Liver (tissue), 9 donors: Measurements from ENCODE around the gene INPP5A. TPM values are rescaled to one million over a fixed set of nuclear protein-coding genes. Genes with fewer than 3 reads are reported as not detected.

Experiments used
- DNase-seq: peaks from one replicate; pipeline ENCODE4 v3.0.0-alpha.2; 2017; ENCODE audit warnings: low spot score
- H3K27ac ChIP-seq, 2 donors: one replicate each; pipeline ENCODE4 v1.7.0; 2013; ENCODE audit warnings: inconsistent platforms in 2 of 2, low read length in 2 of 2, control low read depth in 1 of 2, low read depth in 1 of 2, mild to moderate bottlenecking in 1 of 2
- H3K27me3 ChIP-seq, 4 donors: one replicate each; pipeline versions ENCODE4 v1.6.1 to v1.7.0; 2013; ENCODE audit warnings: low read length in 3 of 4, inconsistent platforms in 1 of 4, mild to moderate bottlenecking in 1 of 4, moderate library complexity in 1 of 4; ENCODE audit not compliant: control insufficient read depth in 4 of 4, insufficient read depth in 4 of 4
- H3K36me3 ChIP-seq, 4 donors: one replicate each; pipeline versions ENCODE4 v1.6.1 to v1.7.0; 2013; ENCODE audit warnings: low read length in 3 of 4, mild to moderate bottlenecking in 3 of 4, low read depth in 1 of 4, moderate library complexity in 1 of 4; ENCODE audit not compliant: control insufficient read depth in 4 of 4, insufficient read depth in 3 of 4
- H3K4me1 ChIP-seq, 4 donors: one replicate each; pipeline versions ENCODE4 v1.6.1 to v1.7.0; 2013; ENCODE audit warnings: low read length in 3 of 4, mild to moderate bottlenecking in 3 of 4, moderate library complexity in 1 of 4; ENCODE audit not compliant: control insufficient read depth in 4 of 4, insufficient read depth in 4 of 4
- H3K4me3 ChIP-seq, 3 donors: one replicate each; pipeline versions ENCODE4 v1.6.1 to v1.7.0; 2013; ENCODE audit warnings: low read length in 3 of 3, control low read depth in 1 of 3, low read depth in 1 of 3, mild to moderate bottlenecking in 1 of 3
- H3K9ac ChIP-seq, 2 donors: one replicate each; pipeline ENCODE4 v1.7.0; 2013; ENCODE audit warnings: low read length in 2 of 2, mild to moderate bottlenecking in 2 of 2, moderate library complexity in 2 of 2, control low read depth in 1 of 2, low read depth in 1 of 2
- H3K9me3 ChIP-seq, 4 donors: one replicate each; pipeline versions ENCODE4 v1.6.1 to v1.7.0; 2013; ENCODE audit warnings: low read length in 3 of 4; ENCODE audit not compliant: control insufficient read depth in 4 of 4
- ATF3 ChIP-seq: IDR thresholded peaks from 2 replicates; pipeline ENCODE4 v1.6.1; 2016; ENCODE audit warnings: antibody characterized with exemption
- EGR1 ChIP-seq, 2 donors: IDR thresholded peaks; 2 replicates each; pipeline ENCODE4 v1.6.1; 2016 to 2018; ENCODE audit warnings: antibody characterized with exemption in 2 of 2, low read depth in 2 of 2
- FOXA1 ChIP-seq: IDR thresholded peaks from 2 replicates; pipeline ENCODE4 v1.6.1; 2016; ENCODE audit warnings: antibody characterized with exemption
- FOXA2 ChIP-seq: IDR thresholded peaks from 2 replicates; pipeline ENCODE4 v1.6.1; 2016; ENCODE audit warnings: antibody characterized with exemption
- GABPA ChIP-seq, 2 donors: IDR thresholded peaks in 1 of 2; conservative IDR thresholded peaks in 1 of 2; 2 replicates each; pipeline ENCODE4 v1.6.1; 2016; ENCODE audit warnings: antibody characterized with exemption in 2 of 2, mild to moderate bottlenecking in 1 of 2, moderate library complexity in 1 of 2
- HNF4A ChIP-seq, 2 donors: conservative IDR thresholded peaks; 2 replicates each; pipeline ENCODE4 v1.6.1; 2016; ENCODE audit warnings: antibody characterized with exemption in 2 of 2, mild to moderate bottlenecking in 2 of 2
- HNF4G ChIP-seq: IDR thresholded peaks from 2 replicates; pipeline ENCODE4 v1.6.1; 2016; ENCODE audit warnings: antibody characterized with exemption
- JUND ChIP-seq, 2 donors: IDR thresholded peaks; 2 replicates each; pipeline ENCODE4 v1.6.1; 2016; ENCODE audit warnings: antibody characterized with exemption in 2 of 2
- NR2F2 ChIP-seq: IDR thresholded peaks from 2 replicates; pipeline ENCODE4 v1.6.1; 2016; ENCODE audit warnings: antibody characterized with exemption
- RAD21 ChIP-seq, 2 donors: IDR thresholded peaks; 2 replicates each; pipeline ENCODE4 v1.6.1; 2016; ENCODE audit warnings: antibody characterized with exemption in 2 of 2, mild to moderate bottlenecking in 2 of 2
- REST ChIP-seq: IDR thresholded peaks from 2 replicates; pipeline ENCODE4 v1.6.1; 2016; ENCODE audit warnings: antibody characterized with exemption, mild to moderate bottlenecking
- RXRA ChIP-seq, 2 donors: IDR thresholded peaks; 2 replicates each; pipeline ENCODE4 v1.6.1; 2017 to 2018; ENCODE audit warnings: antibody characterized with exemption in 2 of 2, mild to moderate bottlenecking in 1 of 2
- SP1 ChIP-seq: IDR thresholded peaks from 2 replicates; pipeline ENCODE4 v1.6.1; 2018; ENCODE audit warnings: antibody characterized with exemption, mild to moderate bottlenecking
- TAF1 ChIP-seq: conservative IDR thresholded peaks from 2 replicates; pipeline ENCODE4 v1.6.1; 2016; ENCODE audit warnings: antibody characterized with exemption, mild to moderate bottlenecking
- YY1 ChIP-seq: IDR thresholded peaks from 2 replicates; pipeline ENCODE4 v1.6.1; 2016; ENCODE audit warnings: antibody characterized with exemption, mild to moderate bottlenecking
- ZBTB33 ChIP-seq: IDR thresholded peaks from 2 replicates; pipeline ENCODE4 v1.6.1; 2016; ENCODE audit warnings: antibody characterized with exemption
- WGBS: extraction: QIAGEN DNeasy Blood & Tissue Kit; methylation state at CpG from one replicate; pipeline ENCODE4 v1.1.7; 2013; 5-methylcytosine and 5-hydroxymethylcytosine counted together
- polyA plus RNA-seq, 2 donors: library from polyadenylated mRNA; stranded (reverse) in 1 of 2; unstranded in 1 of 2; fragments of 200-250 nt in 1 of 2; fragments of >200 nt in 1 of 2; fragmentation: Nextera tagmentation in 1 of 2; extraction: Ambion mirVana in 1 of 2; gene quantifications; one replicate each; pipeline versions ENCODE4 v1.2.1 to v1.2.3, GENCODE V29; 2013 to 2015
- total RNA-seq, 2 donors: library from RNA; depleted of rRNA; stranded (reverse); fragments of >200 nt; gene quantifications; one replicate each; pipeline ENCODE4 v1.2.3, GENCODE V29; 2014
- TF ChIP-seq, protein P1 (sequence below): IDR thresholded peaks from 2 replicates; pipeline ENCODE4 v1.6.1; 2016; ENCODE audit warnings: antibody characterized with exemption
- TF ChIP-seq, protein P2 (sequence below): fragments of 150-350 bp; IDR thresholded peaks from 2 replicates; pipeline ENCODE4 v1.5.1; 2017; ENCODE audit warnings: improper control_type of control experiment, low read depth, low read length; ENCODE audit not compliant: missing input control
- donor health status: healthy.
- donor health status: healthy.
- donor health status: healthy.
- donor health status: healthy.
- donor health status: healthy.

Gene INPP5A
- total and polyA plus RNA-seq, 4 donors: 4.3 to 26.5 (median 10.9) TPM

GRCh38 chr10:132810141-132810806 is 272.7 kb downstream of the INPP5A start:
- peaks cover 0 to 4% (median 0%) of the 10 kb centered on the region in 4 donors for H3K27me3 ChIP-seq
- DNase-seq: no peak
- H3K4me3 ChIP-seq: no peak overlapping the region
- H3K9ac ChIP-seq: no peak overlapping the region
- no peaks in the 10 kb centered on the region for H3K4me1 ChIP-seq
- no peaks in the 10 kb centered on the region for H3K9me3 ChIP-seq
- no peaks in the 10 kb centered on the region for H3K36me3 ChIP-seq
- H3K27ac ChIP-seq: no peak overlapping the region
- 85% methylated on average over 39 of the region's 39 CpGs for WGBS
- no peak for TF ChIP-seq YY1
- TF ChIP-seq ZBTB33: no peak

DNA sequence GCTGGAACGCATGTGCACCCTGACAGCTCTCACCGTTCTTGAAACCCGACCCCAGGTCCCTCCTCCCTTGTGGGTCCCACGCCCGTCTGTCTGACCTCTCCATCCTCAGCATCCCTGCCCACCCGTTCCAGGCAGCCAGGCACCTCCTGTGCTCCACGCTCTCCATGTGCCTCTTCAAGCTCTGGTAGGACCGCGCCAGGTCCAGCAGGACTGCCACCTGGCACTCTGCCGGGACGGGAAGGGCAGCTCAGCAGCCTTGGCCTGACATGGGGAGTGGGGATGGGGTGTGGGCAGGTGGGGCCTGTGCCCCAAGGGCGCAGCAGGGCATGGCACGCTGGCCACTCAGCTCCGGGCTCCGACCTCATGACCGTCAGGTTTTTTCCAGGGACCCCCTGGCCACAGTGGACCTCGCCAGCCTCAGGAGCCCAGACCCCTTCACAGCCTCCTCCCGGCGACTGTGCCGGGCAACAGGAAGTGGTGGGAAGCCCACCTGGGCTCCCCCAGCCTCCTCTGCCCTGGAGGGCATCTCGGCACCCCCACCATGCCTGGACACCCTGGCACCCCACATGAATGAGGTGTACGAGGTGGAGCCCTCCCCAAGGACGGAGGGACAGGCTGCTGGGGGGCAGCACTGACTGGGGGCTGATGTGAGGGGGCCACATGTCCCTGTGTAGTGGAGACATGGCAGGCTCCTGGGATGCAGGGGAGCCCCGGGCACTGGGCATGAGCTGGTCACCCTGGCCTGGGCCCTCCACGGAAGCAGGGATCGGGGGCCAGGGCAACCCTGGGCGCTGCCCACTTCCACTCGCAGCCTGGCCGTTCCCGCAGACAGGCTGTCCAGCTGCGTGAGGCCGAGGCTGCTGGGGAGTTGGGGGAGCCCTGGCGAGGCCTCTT is 273.5 kb downstream of the INPP5A start:
- H3K9me3 ChIP-seq: no peaks in the 10 kb centered on the region
- no peaks in the 10 kb centered on the region for H3K36me3 ChIP-seq
- peaks cover 0 to 4% (median 0%) of the 10 kb centered on the region in 4 donors for H3K27me3 ChIP-seq
- H3K27ac ChIP-seq: no peak overlapping the region
- DNase-seq: no peak
- H3K4me3 ChIP-seq: no peak overlapping the region
- H3K4me1 ChIP-seq: no peaks in the 10 kb centered on the region
- no peak overlapping the region for H3K9ac ChIP-seq
- 73% methylated on average over 33 of the region's 33 CpGs for WGBS
- TF ChIP-seq YY1 (no peak), FOXA1 (no peak), RAD21 (IDR thresholded peaks at IDR 0.05) (no peak), SP1 (no peak), FOXA2 (no peak), JUND (IDR thresholded peaks at IDR 0.05) (no peak), EGR1 (IDR thresholded peaks at IDR 0.05; ENCODE audit: low read depth in 2 of 2) (no peak), ZBTB33 (no peak), GABPA (IDR thresholded peaks at IDR 0.05 in 1 of 2, conservative IDR thresholded peaks at IDR 0.05 in 1 of 2) (no peak), ATF3 (no peak), RXRA (IDR thresholded peaks at IDR 0.05) (no peak), HNF4G (no peak), NR2F2 (no peak), REST (no peak), HNF4A (conservative IDR thresholded peaks at IDR 0.05) (no peak), TAF1 (no peak)
- TF ChIP-seq, protein P1, sequence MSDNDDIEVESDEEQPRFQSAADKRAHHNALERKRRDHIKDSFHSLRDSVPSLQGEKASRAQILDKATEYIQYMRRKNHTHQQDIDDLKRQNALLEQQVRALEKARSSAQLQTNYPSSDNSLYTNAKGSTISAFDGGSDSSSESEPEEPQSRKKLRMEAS: no peak
- TF ChIP-seq, protein P2, sequence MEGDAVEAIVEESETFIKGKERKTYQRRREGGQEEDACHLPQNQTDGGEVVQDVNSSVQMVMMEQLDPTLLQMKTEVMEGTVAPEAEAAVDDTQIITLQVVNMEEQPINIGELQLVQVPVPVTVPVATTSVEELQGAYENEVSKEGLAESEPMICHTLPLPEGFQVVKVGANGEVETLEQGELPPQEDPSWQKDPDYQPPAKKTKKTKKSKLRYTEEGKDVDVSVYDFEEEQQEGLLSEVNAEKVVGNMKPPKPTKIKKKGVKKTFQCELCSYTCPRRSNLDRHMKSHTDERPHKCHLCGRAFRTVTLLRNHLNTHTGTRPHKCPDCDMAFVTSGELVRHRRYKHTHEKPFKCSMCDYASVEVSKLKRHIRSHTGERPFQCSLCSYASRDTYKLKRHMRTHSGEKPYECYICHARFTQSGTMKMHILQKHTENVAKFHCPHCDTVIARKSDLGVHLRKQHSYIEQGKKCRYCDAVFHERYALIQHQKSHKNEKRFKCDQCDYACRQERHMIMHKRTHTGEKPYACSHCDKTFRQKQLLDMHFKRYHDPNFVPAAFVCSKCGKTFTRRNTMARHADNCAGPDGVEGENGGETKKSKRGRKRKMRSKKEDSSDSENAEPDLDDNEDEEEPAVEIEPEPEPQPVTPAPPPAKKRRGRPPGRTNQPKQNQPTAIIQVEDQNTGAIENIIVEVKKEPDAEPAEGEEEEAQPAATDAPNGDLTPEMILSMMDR: no peak
